Cardiac septum (tissue), 1 donor: Measurements from ENCODE around the gene LYSMD4. TPM values are rescaled to one million over a fixed set of nuclear protein-coding genes. Genes with fewer than 3 reads are reported as not detected.

ENCODE experiments used
- DNase-seq: peaks from one replicate; pipeline ENCODE4 v3.0.0-alpha.2; 2020; ENCODE audit warnings: low spot score
- intact Hi-C: fragments of 100-400 bp; cut with DNase I; formaldehyde crosslinking; loops from one replicate; pipeline ENCODE4 v1.14.0; 2022
- total RNA-seq: library from RNA; stranded (reverse); fragmentation: NEBNext Ultra II Directional; extraction: Animal tissue kit (Norgen Biotek cat#: 25700); gene quantifications from one replicate; pipeline ENCODE4 v1.2.1, GENCODE V29; 2021
- donor health status: DM: no; HTN: no; CAD: no.

LYSMD4 gene
- total RNA-seq, 1 donor from 2014 or later, result 12.7 TPM

- DNase-seq, result no peak
- intact Hi-C loops, result loop anchor here (10.0 kb wide), 1 partner anchor 628 kb away; the partner anchor contains the start of gene SYNM
Measured at GRCh38 chr15:99732751-99733267, 428 bp downstream of the LYSMD4 start.

- no peak for DNase-seq
- intact Hi-C loops, result loop anchor here (10.0 kb wide), 1 partner anchor 627 kb away; the partner anchor contains the start of gene SYNM
Measured at GRCh38 chr15:99732124-99732750, 1.0 kb downstream of the LYSMD4 start.

GRCh38 chr15:99731336-99732123 is 1.7 kb downstream of the LYSMD4 start:
- no peak for DNase-seq
- intact Hi-C loops, result loop anchor here (10.0 kb wide), 1 partner anchor 627 kb away; the partner anchor contains the start of gene SYNM

GRCh38 chr15:99729920-99730319 is 3.3 kb downstream of the LYSMD4 start:
- no peak for DNase-seq
- intact Hi-C loops, result loop anchor here (10.0 kb wide), 1 partner anchor 625 kb away; the partner anchor contains the start of gene SYNM

GRCh38 chr15:99729327-99729726 is 3.9 kb downstream of the LYSMD4 start:
- no peak for DNase-seq
- intact Hi-C loops, result no loop called here

DNA sequence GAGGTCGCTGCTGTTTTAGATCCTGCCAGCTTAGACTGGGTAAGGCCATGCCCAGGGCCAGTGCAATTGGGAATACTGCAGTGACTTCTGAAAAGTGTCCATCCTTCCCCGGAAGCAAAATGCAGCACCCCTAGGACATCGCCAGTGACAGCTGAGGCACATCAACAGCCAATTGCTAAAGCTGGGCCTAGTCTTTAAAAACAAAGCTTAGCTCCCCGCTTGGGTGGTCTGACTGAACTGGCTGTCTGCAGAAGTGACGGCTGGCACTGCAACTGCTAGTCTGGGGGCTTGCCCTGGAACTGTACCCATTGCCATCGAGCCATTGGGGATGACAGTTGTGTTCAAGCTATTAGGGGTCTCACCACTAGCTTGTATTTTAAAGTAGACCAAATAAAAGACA is 4.3 kb downstream of the LYSMD4 start:
- intact Hi-C loops, result no loop called here
- DNase-seq, result no peak

- intact Hi-C loops, result no loop called here
- no peak for DNase-seq
Measured at GRCh38 chr15:99727733-99728132, 5.5 kb downstream of the LYSMD4 start.

DNA sequence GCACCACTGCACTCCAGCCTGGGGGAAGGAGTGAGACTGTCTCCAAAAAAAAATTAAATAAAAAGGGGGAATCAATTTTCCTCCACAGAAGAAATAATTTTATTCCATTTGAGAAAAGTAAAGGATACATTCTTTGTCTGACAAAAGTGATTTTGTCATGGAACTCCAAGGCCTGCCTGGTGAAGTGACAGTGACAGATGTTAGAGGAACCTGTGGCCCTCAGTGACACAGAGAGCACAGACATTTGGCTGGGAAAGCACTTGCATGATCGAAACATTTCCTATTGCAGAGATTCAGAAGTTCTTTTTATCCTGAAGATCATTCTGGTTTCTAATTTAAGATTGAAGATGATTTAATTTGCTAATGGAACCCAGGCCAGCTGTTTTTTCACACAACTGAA is 5.9 kb downstream of the LYSMD4 start:
- intact Hi-C loops, result no loop called here
- no peak for DNase-seq

DNA sequence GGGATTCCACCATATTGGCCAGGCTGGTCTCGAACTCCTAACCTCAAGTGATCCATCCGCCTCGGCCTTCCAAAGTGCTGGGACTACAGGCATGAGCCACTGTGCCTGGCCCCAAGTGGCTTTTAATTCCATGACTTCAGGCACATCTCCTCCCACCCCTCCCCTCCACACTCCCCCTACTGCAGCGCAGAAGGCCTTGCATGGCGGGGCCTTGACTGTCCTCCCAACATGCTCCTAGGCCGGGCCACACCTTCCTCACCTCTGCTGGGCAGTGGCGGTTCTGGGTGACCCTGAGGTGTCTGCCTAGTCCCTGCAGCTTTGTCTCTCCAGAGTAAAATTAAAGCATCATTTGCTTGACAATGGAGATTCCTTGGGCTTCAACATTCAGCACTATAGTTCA is 6.9 kb downstream of the LYSMD4 start:
- no peak for DNase-seq
- intact Hi-C loops, result no loop called here

GRCh38 chr15:99722406-99722805 is 10.8 kb downstream of the LYSMD4 start:
- intact Hi-C loops, result no loop called here
- DNase-seq, result no peak

DNA sequence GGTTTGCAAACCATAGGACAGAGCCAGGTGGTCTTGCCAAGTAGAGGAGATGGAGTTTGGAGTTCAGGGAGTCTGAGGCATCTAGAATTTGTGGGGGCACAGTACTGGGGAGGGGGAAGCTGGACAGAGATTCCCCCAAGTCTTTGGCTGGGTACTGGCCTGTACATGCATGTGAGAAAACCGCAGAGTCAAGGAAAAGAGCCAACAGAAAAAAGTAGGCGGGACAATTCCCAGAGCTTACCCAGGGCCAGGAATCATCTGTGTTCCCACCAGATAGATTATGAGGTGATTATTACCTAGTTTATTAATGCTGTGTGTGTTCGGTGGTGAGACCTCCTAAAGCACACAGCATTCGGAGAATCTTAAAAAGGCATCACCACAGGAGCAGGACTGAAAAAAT is 11.3 kb downstream of the LYSMD4 start:
- intact Hi-C loops, result no loop called here
- no peak for DNase-seq

GRCh38 chr15:99721104-99721778 is 12.0 kb downstream of the LYSMD4 start:
- intact Hi-C loops, result no loop called here

GRCh38 chr15:99720533-99720932 is 12.7 kb downstream of the LYSMD4 start:
- no peak for DNase-seq
- intact Hi-C loops, result no loop called here

More at GRCh38 chr15:99721104-99721778, 12.0 kb downstream of the LYSMD4 start:
- no peak for DNase-seq

DNA sequence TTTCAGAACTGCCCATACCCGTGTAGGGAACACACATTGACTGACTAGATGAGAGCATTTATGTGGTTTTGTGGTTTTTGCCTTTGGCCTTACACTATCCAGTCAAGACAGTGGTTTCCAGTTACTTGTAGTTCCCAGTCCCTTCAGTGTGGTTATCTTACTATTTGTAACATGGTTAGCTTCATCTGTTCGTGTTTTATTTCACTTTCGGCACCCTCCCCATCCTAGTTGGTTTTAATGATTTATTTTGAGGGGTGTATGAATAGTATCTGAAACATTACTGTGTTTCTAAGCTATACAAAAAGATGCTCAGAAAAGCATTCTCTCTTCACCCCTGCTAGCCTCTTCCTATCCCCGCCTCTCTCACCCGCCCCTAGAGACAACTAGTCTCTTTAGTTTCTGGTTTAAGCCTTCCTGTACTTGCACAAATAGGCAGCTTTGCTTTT is 14.1 kb downstream of the LYSMD4 start:
- intact Hi-C loops, result no loop called here
- no peak for DNase-seq

DNA sequence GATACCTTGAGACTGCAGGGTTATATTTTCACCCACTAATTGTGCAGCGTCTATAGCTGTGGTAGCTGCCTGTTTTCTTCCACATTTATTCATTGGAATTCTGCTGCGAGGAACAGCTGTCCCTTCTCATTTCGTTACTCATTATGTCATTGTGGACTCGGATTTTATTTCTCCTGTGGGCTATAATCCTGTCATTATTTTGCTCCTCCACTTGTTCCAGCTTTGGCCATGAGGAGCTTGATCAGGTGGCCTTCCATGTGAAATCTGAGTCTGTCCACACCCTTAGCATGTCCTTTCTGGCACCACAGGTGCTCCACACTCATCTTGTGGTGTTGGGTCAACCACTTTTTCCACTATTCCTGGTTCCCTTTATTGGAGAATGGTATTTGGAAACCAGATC is 14.8 kb downstream of the LYSMD4 start:
- no peak for DNase-seq
- intact Hi-C loops, result no loop called here

DNA sequence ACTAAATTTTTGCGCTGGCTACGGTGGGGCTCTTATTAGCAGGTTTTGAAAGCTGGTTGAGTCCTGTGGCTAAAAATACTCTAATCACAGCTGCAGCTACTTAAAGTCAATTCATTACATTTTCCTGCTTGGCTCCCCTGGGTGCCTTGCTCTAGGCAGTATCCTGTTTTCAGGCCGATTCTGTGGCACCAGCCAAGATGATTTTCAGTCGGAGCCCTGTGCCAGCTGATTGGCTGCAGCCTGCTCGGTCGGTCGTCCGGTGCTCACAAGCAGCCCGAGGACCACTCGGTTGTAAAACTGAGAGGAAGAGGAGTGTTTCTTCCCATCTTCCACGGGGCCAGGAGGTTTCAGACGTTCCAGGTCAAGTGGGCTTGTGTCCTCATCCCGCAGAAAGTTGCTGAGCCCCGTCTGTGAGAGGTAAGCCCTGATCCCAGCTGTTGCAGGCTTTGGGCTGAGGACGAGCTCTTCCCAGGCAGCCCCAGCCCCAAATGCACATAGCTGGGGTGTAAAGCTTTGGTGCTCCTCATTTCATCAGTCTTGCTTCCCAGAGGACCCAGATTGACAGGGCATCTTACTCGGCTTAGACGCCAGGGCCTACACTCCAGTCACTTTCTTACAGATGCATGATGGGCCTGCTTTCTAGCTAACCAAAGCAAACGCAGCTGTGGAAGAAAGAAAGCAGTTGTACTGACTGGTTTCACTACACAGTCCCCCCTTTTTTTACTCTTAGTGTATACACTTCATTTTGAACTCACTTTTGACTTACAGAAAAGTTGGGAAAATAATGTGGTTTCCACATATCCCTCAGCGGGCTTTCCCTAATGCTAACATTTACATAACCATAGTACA is 15.9 kb downstream of the LYSMD4 start:
- DNase-seq, result no peak
- intact Hi-C loops, result no loop called here

- intact Hi-C loops, result no loop called here
- DNase-seq, result no peak
Measured at GRCh38 chr15:99716540-99717095, 16.6 kb downstream of the LYSMD4 start.

DNA sequence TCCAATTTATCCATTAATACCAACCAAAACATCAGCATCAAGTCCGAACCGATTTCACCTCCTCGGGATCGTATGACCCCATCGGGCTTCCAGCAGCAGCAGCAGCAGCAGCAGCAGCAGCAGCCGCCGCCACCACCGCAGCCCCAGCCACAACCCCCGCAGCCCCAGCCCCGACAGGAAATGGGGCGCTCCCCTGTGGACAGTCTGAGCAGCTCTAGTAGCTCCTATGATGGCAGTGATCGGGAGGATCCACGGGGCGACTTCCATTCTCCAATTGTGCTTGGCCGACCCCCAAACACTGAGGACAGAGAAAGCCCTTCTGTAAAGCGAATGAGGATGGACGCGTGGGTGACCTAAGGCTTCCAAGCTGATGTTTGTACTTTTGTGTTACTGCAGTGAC is 20.8 kb downstream of the LYSMD4 start:
- DNase-seq, result no peak
- intact Hi-C loops, result no loop called here

DNA sequence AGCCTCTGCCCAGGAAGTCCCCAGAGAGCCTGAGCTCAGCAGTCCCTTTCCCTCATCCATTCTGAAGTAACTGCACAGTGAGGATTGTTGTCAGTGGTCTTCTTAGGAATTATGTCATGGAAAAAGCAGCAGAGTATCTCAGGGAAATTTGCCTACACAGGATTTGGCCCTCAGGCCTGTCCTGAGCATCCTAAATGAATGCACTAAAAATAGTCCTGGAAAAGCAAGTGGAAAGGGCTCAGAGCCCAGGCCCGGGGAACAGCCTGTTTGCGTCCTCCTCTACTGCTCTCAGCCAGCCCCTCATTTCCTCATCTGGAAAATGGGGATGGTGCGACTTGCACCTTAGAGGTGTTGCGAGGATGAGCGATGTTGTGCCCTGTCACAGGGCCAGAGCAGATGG is 21.6 kb downstream of the LYSMD4 start:
- intact Hi-C loops, result no loop called here

More for the DNA sequence above, 21.6 kb downstream of the LYSMD4 start:
- DNase-seq, result no peak
